Activated T-helper 2 cell treated with anti-CD3 and anti-CD28 coated beads, Interferon-gamma antibody, Interleukin-2, Interleukin-4, amounts not matched to agents 10 μg/mL and 5 μg/mL and 100 μg/mL, durations not matched to agents 14 hours and 24 hours and 36 hours (primary cell): ENCODE data around the gene CERKL. TPM values are rescaled to one million over a fixed set of nuclear protein-coding genes. Genes with fewer than 3 reads are reported as not detected.

Experiments
- DNase-seq: peaks from one replicate; pipeline ENCODE4 v3.0.0; 2021; ENCODE audit warnings: low spot score
- H3K27ac Mint-ChIP-seq: one replicate; pipeline ENCODE4 v1.8.0; 2021; ENCODE audit warnings: mixed read lengths
- H3K27me3 Mint-ChIP-seq: one replicate; pipeline ENCODE4 v1.8.0; 2021; ENCODE audit warnings: low read depth, mixed read lengths
- H3K36me3 Mint-ChIP-seq: one replicate; pipeline ENCODE4 v1.8.0; 2021; ENCODE audit warnings: low read depth, mixed read lengths
- H3K4me1 Mint-ChIP-seq: one replicate; pipeline ENCODE4 v1.8.0; 2021; ENCODE audit warnings: low read depth, mixed read lengths
- H3K4me3 Mint-ChIP-seq: one replicate; pipeline ENCODE4 v1.8.0; 2021; ENCODE audit warnings: low read depth, mild to moderate bottlenecking, moderate library complexity, mixed read lengths
- H3K9me3 Mint-ChIP-seq: one replicate; pipeline ENCODE4 v1.8.0; 2021; ENCODE audit warnings: mixed read lengths
- intact Hi-C: fragments of 100-400 bp; cut with micrococcal nuclease; formaldehyde crosslinking; loops from one replicate; pipeline ENCODE4 v1.15.1; 2023
- total RNA-seq: library from RNA; stranded (reverse); gene quantifications from 2 replicates; pipeline ENCODE4 v1.2.3, GENCODE V29; 2022

The CERKL gene
- total RNA-seq, 1 donor from 2014 or later, result not detected

DNA sequence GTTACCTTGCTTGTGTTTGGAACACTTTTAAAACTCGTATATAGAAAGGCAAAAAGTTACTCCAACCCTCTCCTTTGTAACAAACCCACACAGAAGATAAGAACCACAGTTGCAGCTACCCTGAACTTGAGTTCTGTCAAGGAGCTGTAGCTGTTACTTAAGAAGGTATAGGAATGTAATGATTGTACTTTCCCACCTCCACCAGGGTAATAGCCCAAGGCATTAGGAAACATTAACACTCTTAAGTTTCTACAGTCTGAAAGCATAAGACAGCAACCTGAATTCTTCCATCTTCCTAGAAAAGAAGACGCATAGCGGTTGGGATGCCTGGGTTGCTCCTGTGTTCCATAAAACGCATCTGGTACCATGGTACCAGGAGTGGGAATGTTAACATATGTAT, 156.7 kb downstream of the CERKL start:
- Mint-ChIP-seq H3K27ac (no peak overlapping the region), H3K4me1 (peaks cover 14% of the 10 kb centered on the region), H3K4me3 (no peak overlapping the region), H3K36me3 (peaks cover 57% of the 10 kb centered on the region), H3K27me3 (no peaks in the 10 kb centered on the region), H3K9me3 (no peaks in the 10 kb centered on the region)
- intact Hi-C loops, result no loop called here
- DNase-seq, result no peak

DNA sequence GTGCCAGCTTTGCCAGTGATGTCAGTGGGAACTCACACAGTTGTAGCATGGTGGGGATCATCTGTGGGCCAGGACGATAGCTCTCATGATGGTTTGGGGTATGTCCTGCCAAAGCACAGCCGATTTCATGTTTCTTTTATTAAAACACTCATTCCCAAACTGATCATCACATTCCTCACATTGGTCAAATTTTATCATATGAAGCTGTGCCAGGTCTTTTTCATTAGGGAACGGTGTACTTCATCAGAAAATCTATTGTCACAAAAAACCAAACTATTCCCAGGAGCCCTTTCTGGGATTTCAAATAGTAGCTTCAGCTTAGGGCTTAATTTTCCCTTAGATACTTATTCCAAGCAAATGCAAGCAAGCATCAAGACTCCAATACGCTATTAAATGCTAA, 157.7 kb downstream of the CERKL start:
- H3K27ac Mint-ChIP-seq, result no peak overlapping the region
- H3K4me3 Mint-ChIP-seq, result no peak overlapping the region
- intact Hi-C loops, result no loop called here
- no peaks in the 10 kb centered on the region for H3K27me3 Mint-ChIP-seq
- H3K4me1 Mint-ChIP-seq, result peaks cover 11% of the 10 kb centered on the region
- peaks cover 59% of the 10 kb centered on the region for H3K36me3 Mint-ChIP-seq
- H3K9me3 Mint-ChIP-seq, result no peaks in the 10 kb centered on the region
- DNase-seq, result no peak

Other genes starting within 250 kb of the CERKL start
- 96.5 and 106 TPM in 2 replicates for gene ITGA4, start 199.7 kb downstream of the CERKL start, total RNA-seq
- not detected in 2 replicates for gene NEUROD1, start 23.4 kb upstream of the CERKL start, total RNA-seq
- gene ITPRID2, start 234.6 kb upstream of the CERKL start, total RNA-seq, result 57.4 and 61.2 TPM in 2 replicates